ENCODE measurements around the gene SPINDOC. TPM values are rescaled to one million over a fixed set of nuclear protein-coding genes. Genes with fewer than 3 reads are reported as not detected.

SPINDOC gene
- total RNA-seq, 1 experiment from 2014 or later = 71.2 TPM

DNA sequence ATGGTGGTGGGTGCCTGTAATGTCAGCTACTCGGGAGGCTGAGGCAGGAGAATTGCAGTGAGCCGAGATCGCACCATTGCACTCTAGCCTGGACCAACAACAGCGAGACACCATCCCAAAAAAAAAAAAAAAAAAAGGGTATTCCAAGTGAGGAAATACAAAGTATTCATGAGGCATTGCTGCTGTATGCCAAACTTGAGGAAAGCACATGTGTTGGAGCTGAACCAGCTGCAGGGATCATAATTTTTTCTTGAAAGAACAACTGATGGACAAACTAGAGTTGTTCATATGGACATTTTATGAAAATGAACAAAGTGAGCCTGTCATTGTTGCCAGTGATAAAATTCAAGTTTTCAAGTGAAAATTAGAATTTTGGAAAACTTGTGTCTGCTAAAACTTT is 41.4 kb downstream of the SPINDOC start:
- peak overlapping the region; percentile 42 for H3K4me3 Mint-ChIP-seq (ENCODE audit: unreplicated experiment)
- peaks cover 75% of the 10 kb centered on the region for H3K36me3 Mint-ChIP-seq (ENCODE audit: insufficient read depth, unreplicated experiment)
- intact Hi-C loops (cut with micrococcal nuclease; ENCODE audit: unreplicated experiment) = no loop called here
- H3K27me3 Mint-ChIP-seq (ENCODE audit: insufficient read depth, unreplicated experiment) = no peaks in the 10 kb centered on the region
- H3K4me1 ChIP-seq = peaks cover 59% of the 10 kb centered on the region
- ChIA-PET POLR2A (no interaction called here), CTCF (no interaction called here)
- H3K9me3 ChIP-seq = no peaks in the 10 kb centered on the region
- no peaks in the 10 kb centered on the region for H3K9me3 Mint-ChIP-seq (ENCODE audit: unreplicated experiment)
- H3K27ac Mint-ChIP-seq (ENCODE audit: unreplicated experiment) = peak overlapping the region; percentile 57
- H3K4me3 ChIP-seq (ENCODE audit: low read depth, low read length) = no peak overlapping the region
- BruUV-seq (replicated peaks) = no TSS peak
- peaks cover 28% of the 10 kb centered on the region for H3K4me1 Mint-ChIP-seq (ENCODE audit: low read depth, unreplicated experiment)
- DNase-seq = no peak
- H3K27me3 ChIP-seq (replicated peaks; ENCODE audit: control insufficient read depth, insufficient read depth, low read length) = no peaks in the 10 kb centered on the region
- TF ChIP-seq, protein P1, sequence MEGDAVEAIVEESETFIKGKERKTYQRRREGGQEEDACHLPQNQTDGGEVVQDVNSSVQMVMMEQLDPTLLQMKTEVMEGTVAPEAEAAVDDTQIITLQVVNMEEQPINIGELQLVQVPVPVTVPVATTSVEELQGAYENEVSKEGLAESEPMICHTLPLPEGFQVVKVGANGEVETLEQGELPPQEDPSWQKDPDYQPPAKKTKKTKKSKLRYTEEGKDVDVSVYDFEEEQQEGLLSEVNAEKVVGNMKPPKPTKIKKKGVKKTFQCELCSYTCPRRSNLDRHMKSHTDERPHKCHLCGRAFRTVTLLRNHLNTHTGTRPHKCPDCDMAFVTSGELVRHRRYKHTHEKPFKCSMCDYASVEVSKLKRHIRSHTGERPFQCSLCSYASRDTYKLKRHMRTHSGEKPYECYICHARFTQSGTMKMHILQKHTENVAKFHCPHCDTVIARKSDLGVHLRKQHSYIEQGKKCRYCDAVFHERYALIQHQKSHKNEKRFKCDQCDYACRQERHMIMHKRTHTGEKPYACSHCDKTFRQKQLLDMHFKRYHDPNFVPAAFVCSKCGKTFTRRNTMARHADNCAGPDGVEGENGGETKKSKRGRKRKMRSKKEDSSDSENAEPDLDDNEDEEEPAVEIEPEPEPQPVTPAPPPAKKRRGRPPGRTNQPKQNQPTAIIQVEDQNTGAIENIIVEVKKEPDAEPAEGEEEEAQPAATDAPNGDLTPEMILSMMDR (IDR thresholded peaks at IDR 0.05; ENCODE audit: insufficient read depth in 1 of 2, low read depth in 1 of 2, low read length in 1 of 2, severe bottlenecking in 1 of 2, unreplicated experiment in 1 of 2) = no peak
- no peaks in the 10 kb centered on the region for H3K36me3 ChIP-seq (ENCODE audit: control insufficient read depth, insufficient read depth, low read length)

DNA sequence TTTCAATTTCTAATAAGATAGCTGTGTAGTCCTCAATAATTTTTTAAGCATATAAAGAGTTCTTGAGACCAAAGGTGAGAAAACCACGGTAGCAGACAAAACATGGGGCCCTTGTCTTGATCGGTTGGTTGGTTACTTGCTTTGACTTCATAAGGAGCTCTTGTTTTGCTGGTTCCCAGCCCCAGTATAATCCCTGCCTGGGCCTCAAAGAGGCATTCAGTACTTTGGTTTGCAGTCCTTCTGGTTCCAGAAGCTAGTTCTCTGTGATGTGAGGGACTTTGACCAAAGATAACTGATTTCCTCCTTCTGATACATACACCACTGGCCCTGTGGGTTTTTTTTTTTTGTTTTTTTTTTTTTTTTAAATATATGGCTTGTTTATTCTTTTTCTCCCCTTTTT is 42.7 kb downstream of the SPINDOC start:
- Mint-ChIP-seq H3K36me3 (ENCODE audit: insufficient read depth, unreplicated experiment) (peaks cover 79% of the 10 kb centered on the region), H3K4me3 (ENCODE audit: unreplicated experiment) (peak overlapping the region; percentile 16), H3K4me1 (ENCODE audit: low read depth, unreplicated experiment) (peaks cover 22% of the 10 kb centered on the region), H3K27me3 (ENCODE audit: insufficient read depth, unreplicated experiment) (no peaks in the 10 kb centered on the region), H3K9me3 (ENCODE audit: unreplicated experiment) (no peaks in the 10 kb centered on the region), H3K27ac (ENCODE audit: unreplicated experiment) (peak overlapping the region; percentile 80)
- no TSS peak for BruUV-seq (replicated peaks)
- TF ChIP-seq, protein P1 (IDR thresholded peaks at IDR 0.05; ENCODE audit: insufficient read depth in 1 of 2, low read depth in 1 of 2, low read length in 1 of 2, severe bottlenecking in 1 of 2, unreplicated experiment in 1 of 2) = no peak
- Histone ChIP-seq H3K9me3 (no peaks in the 10 kb centered on the region), H3K4me3 (ENCODE audit: low read depth, low read length) (no peak overlapping the region), H3K27me3 (replicated peaks; ENCODE audit: control insufficient read depth, insufficient read depth, low read length) (no peaks in the 10 kb centered on the region), H3K36me3 (ENCODE audit: control insufficient read depth, insufficient read depth, low read length) (no peaks in the 10 kb centered on the region), H3K4me1 (peaks cover 50% of the 10 kb centered on the region)
- ChIA-PET POLR2A (interaction anchor here (0.5 to 1.0 kb wide), 3 partner anchors 9 to 181 kb away, joined by 3 to 9 read pairs (median 5); no protein-coding TSS in a partner anchor), CTCF (interaction anchor here (0.9 to 1.1 kb wide), 4 partner anchors 16 to 90 kb away, joined by 3 to 9 read pairs (median 8); partner anchors contain the start of gene MARK2)
- intact Hi-C loops (cut with micrococcal nuclease; ENCODE audit: unreplicated experiment) = loop anchor here (1.0 to 2.0 kb wide), 3 partner anchors 9 to 17 kb away; partner anchors contain the start of gene MARK2
- DNase-seq = peak; percentile 79 to 83

DNA sequence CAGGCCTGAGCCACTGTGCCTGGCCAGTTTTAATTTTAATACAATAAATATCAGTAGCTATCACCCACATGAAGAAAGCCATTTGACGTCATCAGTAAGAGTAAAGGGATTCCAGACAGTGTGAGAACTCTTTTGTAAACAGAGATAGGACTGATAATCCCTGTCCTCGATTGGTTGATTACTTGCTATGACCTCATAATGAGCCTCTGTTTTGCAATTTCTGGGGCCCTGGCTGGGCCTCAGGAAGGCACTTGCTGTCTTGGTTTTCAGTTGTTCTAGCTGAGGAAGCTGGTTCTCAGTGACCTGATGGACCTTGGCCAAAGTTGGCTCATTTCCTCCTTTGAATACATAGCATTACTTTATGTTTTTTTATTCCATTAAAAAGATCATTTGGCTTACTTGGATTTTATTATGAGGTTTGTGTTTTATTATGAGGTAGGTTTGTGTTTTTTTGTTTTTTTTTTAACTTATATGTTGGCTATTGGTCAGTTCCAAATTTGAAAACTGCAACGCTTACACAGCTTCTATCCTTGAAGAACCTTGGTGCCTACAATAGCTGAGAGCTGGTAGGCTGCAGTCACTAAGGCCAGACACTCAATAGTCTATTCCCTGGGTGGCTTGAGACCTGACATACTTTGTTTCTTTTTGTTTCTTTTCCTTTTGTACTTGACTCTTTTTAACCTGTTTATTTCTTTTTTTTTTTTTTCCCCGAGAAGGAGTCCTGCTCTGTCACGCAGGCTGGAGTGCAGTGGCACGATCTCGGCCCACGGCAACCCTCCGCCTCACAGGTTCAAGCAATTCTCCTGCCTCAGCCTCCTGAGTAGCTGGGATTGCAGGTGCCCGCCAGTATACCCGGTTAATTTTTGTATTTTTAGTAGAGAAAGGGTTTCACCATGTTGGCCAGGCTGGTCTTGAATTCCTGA is 45.6 kb downstream of the SPINDOC start:
- TF ChIP-seq, protein P1 (IDR thresholded peaks at IDR 0.05; ENCODE audit: insufficient read depth in 1 of 2, low read depth in 1 of 2, low read length in 1 of 2, severe bottlenecking in 1 of 2, unreplicated experiment in 1 of 2) = no peak
- peak; percentile 81 to 83 for DNase-seq
- H3K4me1 Mint-ChIP-seq (ENCODE audit: low read depth, unreplicated experiment) = peaks cover 23% of the 10 kb centered on the region
- Histone ChIP-seq H3K9me3 (no peaks in the 10 kb centered on the region), H3K4me1 (peaks cover 38% of the 10 kb centered on the region), H3K36me3 (ENCODE audit: control insufficient read depth, insufficient read depth, low read length) (no peaks in the 10 kb centered on the region), H3K27me3 (replicated peaks; ENCODE audit: control insufficient read depth, insufficient read depth, low read length) (no peaks in the 10 kb centered on the region), H3K4me3 (ENCODE audit: low read depth, low read length) (no peak overlapping the region)
- H3K27me3 Mint-ChIP-seq (ENCODE audit: insufficient read depth, unreplicated experiment) = no peaks in the 10 kb centered on the region
- peak overlapping the region; percentile 80 for H3K27ac Mint-ChIP-seq (ENCODE audit: unreplicated experiment)
- peaks cover 78% of the 10 kb centered on the region for H3K36me3 Mint-ChIP-seq (ENCODE audit: insufficient read depth, unreplicated experiment)
- TSS peak; percentile 68 for BruUV-seq (replicated peaks)
- H3K4me3 Mint-ChIP-seq (ENCODE audit: unreplicated experiment) = no peak overlapping the region
- POLR2A ChIA-PET = interaction anchor here (0.6 to 1.0 kb wide), 3 partner anchors 29 to 1027 kb away, joined by 3 to 5 read pairs (median 4); partner anchors contain the start of gene STX5
- intact Hi-C loops (cut with micrococcal nuclease; ENCODE audit: unreplicated experiment) = no loop called here
- H3K9me3 Mint-ChIP-seq (ENCODE audit: unreplicated experiment) = no peaks in the 10 kb centered on the region
- CTCF ChIA-PET = interaction anchor here (0.6 to 1.0 kb wide), 3 partner anchors 13 to 110 kb away, joined by 3 to 7 read pairs (median 3); no protein-coding TSS in a partner anchor
